C4-2B (cell line): ENCODE results near the gene RPL26.

ENCODE experiments used
- H3K27ac ChIP-seq: fragments of 450-650 bp; 2 replicates; pipeline ENCODE4 v1.5.1; 2017
- CTCF ChIP-seq: fragments of 450-650 bp; conservative IDR thresholded peaks from 2 replicates; pipeline ENCODE4 v1.5.1; 2017; ENCODE audit warnings: mild to moderate bottlenecking
- ZFX ChIP-seq: fragments of 450-650 bp; IDR thresholded peaks from 2 replicates; pipeline ENCODE4 v1.6.1; 2017

RPL26 gene

DNA sequence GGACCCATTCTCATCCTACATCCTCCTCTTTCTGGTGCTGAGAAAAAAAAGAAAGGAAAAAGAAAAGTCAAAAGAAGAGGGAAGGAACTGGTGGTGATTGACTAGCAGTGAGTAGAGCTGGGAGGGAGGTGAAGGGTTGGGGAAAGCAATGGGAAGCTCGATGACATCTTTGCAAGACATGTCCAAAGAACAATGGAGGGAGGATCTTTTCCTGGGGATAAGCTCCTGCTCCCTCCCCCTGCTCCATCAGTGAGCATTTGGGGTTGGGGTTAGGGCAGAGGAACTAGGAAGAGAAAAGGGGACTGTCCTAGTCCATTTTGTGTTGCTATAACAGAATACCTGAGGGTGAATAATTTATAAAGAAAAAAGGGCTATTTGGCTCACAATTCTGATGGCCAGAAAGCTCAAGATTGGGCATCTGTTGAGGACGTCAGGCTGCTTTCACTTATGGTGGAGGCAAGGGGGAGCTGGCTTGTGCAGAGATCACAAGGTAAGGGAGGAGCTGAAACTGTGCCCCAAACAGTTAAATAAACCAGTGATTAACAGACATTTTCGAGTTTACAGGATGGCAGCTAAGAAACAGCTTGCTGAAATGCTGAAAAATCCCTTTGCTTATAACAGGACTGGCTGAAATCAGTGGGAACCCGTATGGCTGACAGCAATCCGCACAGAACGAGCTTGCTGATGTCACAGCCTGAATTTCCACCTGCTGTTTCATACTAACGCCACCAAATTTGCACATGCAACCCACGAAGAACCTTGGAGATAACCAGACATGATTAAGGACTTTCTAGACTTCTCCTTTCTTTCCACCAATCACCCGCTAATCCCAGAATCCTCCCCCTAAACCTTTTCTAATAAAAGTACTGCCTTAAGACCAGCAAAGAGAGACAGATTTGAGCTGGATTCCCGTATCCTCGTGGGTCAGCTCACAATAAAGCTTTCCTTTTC is 44.9 kb downstream of the RPL26 start:
- H3K27ac ChIP-seq: no peak overlapping the region
- no peak for TF ChIP-seq CTCF
- TF ChIP-seq ZFX: no peak

- peak overlapping the region; percentile 45 for H3K27ac ChIP-seq
- no peak for TF ChIP-seq CTCF
- no peak for TF ChIP-seq ZFX
Measured at GRCh38 chr17:8333281-8333680, 49.7 kb downstream of the RPL26 start.

GRCh38 chr17:8332688-8333087 is 50.3 kb downstream of the RPL26 start:
- no peak for TF ChIP-seq ZFX
- no peak; the same call in 1 of the 2 replicates for TF ChIP-seq CTCF
- H3K27ac ChIP-seq: peak overlapping the region; percentile 45

GRCh38 chr17:8332128-8332527 is 50.9 kb downstream of the RPL26 start:
- TF ChIP-seq CTCF: no peak
- TF ChIP-seq ZFX: no peak
- H3K27ac ChIP-seq: peak overlapping the region; percentile 45
